ENCODE data around the gene PPP6R3. TPM values are rescaled to one million over a fixed set of nuclear protein-coding genes. Genes with fewer than 3 reads are reported as not detected.
A peak's percentile ranks its signal among the peaks of the same experiment; 100 is the strongest.
"Not testable (repeated sequence)": the region's sequence is repeated elsewhere in the genome, so short reads cannot be mapped to it uniquely, and the experiment has no call there.

Gene PPP6R3
- total and polyA plus RNA-seq, 4 experiments from 2014 or later, result 22.2 to 147 (median 96.9) TPM

- H3K27me3 Mint-ChIP-seq; H3K4me1 Mint-ChIP-seq; H3K4me3 ChIP-seq (ENCODE audit: low read length in 2 of 2); H3K9me3 Mint-ChIP-seq; H3K9me3 ChIP-seq (ENCODE audit: control insufficient read depth in 1 of 2, low read length in 2 of 2); POLR2A ChIA-PET (ENCODE audit: partially characterized antibody); DNase-seq; H3K4me1 ChIP-seq (ENCODE audit: insufficient read depth, low read length); H3K36me3 ChIP-seq (ENCODE audit: insufficient read depth, low read length); H3K27ac ChIP-seq (ENCODE audit: low read depth, low read length); H3K4me3 Mint-ChIP-seq; H3K27ac Mint-ChIP-seq; H3K27me3 ChIP-seq (ENCODE audit: insufficient read depth, low read length); H3K36me3 Mint-ChIP-seq; intact Hi-C loops (cut with micrococcal nuclease); CTCF ChIA-PET (ENCODE audit: partially characterized antibody): not testable (repeated sequence)
Observed at GRCh38 chr11:68628837-68629236, 168.3 kb downstream of the PPP6R3 start.

GRCh38 chr11:68632375-68632774, 171.8 kb downstream of the PPP6R3 start:
- CTCF ChIA-PET (ENCODE audit: partially characterized antibody), result interaction anchor here (0.7 to 1.0 kb wide), 2 partner anchors 211 to 223 kb away, joined by 3 to 4 read pairs; no protein-coding TSS in a partner anchor
- H3K27me3 ChIP-seq (ENCODE audit: insufficient read depth, low read length); H3K36me3 Mint-ChIP-seq; H3K4me3 ChIP-seq (ENCODE audit: low read length in 2 of 2); H3K4me1 Mint-ChIP-seq; H3K27ac Mint-ChIP-seq; H3K4me1 ChIP-seq (ENCODE audit: insufficient read depth, low read length); H3K36me3 ChIP-seq (ENCODE audit: insufficient read depth, low read length); DNase-seq; H3K4me3 Mint-ChIP-seq; H3K9me3 ChIP-seq (ENCODE audit: control insufficient read depth in 1 of 2, low read length in 2 of 2); H3K27ac ChIP-seq (ENCODE audit: low read depth, low read length); H3K9me3 Mint-ChIP-seq: not testable (repeated sequence)
- intact Hi-C loops (cut with micrococcal nuclease), result loop anchor here (5.0 kb wide), 1 partner anchor 165 kb away; no protein-coding TSS in a partner anchor
- H3K27me3 Mint-ChIP-seq, result peaks cover 0 to 17% of the 10 kb centered on the region in 2 donors
- POLR2A ChIA-PET (ENCODE audit: partially characterized antibody), result interaction anchor here (1.0 kb wide), 1 partner anchor 211 kb away, joined by 4 read pairs; no protein-coding TSS in a partner anchor

- Mint-ChIP-seq H3K36me3 (no peaks in the 10 kb centered on the region), H3K27ac (no peak overlapping the region), H3K9me3 (peaks cover 0 to 2% (median 0%) of the 10 kb centered on the region in 8 donors), H3K4me3 (no peak overlapping the region), H3K27me3 (peaks cover 0 to 17% of the 10 kb centered on the region in 2 donors), H3K4me1 (no peaks in the 10 kb centered on the region)
- Histone ChIP-seq H3K27me3 (ENCODE audit: insufficient read depth, low read length) (no peaks in the 10 kb centered on the region), H3K4me1 (ENCODE audit: insufficient read depth, low read length) (no peaks in the 10 kb centered on the region), H3K4me3 (ENCODE audit: low read length in 2 of 2) (no peak overlapping the region), H3K9me3 (ENCODE audit: control insufficient read depth in 1 of 2, low read length in 2 of 2) (no peaks in the 10 kb centered on the region), H3K27ac (ENCODE audit: low read depth, low read length) (no peak overlapping the region), H3K36me3 (ENCODE audit: insufficient read depth, low read length) (no peaks in the 10 kb centered on the region)
- CTCF ChIA-PET (ENCODE audit: partially characterized antibody), result interaction anchor here (0.7 to 1.0 kb wide), 2 partner anchors 210 to 222 kb away, joined by 3 to 4 read pairs; no protein-coding TSS in a partner anchor
- POLR2A ChIA-PET (ENCODE audit: partially characterized antibody), result interaction anchor here (1.0 kb wide), 1 partner anchor 210 kb away, joined by 4 read pairs; no protein-coding TSS in a partner anchor
- peak in 4 of 5 donors; percentile 39 to 45 (median 41) for DNase-seq
- intact Hi-C loops (cut with micrococcal nuclease), result loop anchor here (5.0 kb wide), 1 partner anchor 164 kb away; no protein-coding TSS in a partner anchor
Observed at GRCh38 chr11:68632802-68633201, 172.2 kb downstream of the PPP6R3 start.

- H3K4me1 Mint-ChIP-seq; POLR2A ChIA-PET (ENCODE audit: partially characterized antibody); CTCF ChIA-PET (ENCODE audit: partially characterized antibody); H3K27me3 ChIP-seq (ENCODE audit: insufficient read depth, low read length); H3K9me3 ChIP-seq (ENCODE audit: control insufficient read depth in 1 of 2, low read length in 2 of 2); DNase-seq; H3K4me3 ChIP-seq (ENCODE audit: low read length in 2 of 2); H3K27ac ChIP-seq (ENCODE audit: low read depth, low read length); H3K36me3 ChIP-seq (ENCODE audit: insufficient read depth, low read length); H3K9me3 Mint-ChIP-seq; H3K27ac Mint-ChIP-seq; H3K4me3 Mint-ChIP-seq; H3K4me1 ChIP-seq (ENCODE audit: insufficient read depth, low read length); H3K36me3 Mint-ChIP-seq: not testable (repeated sequence)
- intact Hi-C loops (cut with micrococcal nuclease), result loop anchor here (5.0 kb wide), 1 partner anchor 163 kb away; no protein-coding TSS in a partner anchor
- H3K27me3 Mint-ChIP-seq, result peaks cover 3 to 20% of the 10 kb centered on the region in 2 donors
Observed at GRCh38 chr11:68634606-68635005, 174.1 kb downstream of the PPP6R3 start.

- H3K4me1 Mint-ChIP-seq; H3K4me1 ChIP-seq (ENCODE audit: insufficient read depth, low read length); POLR2A ChIA-PET (ENCODE audit: partially characterized antibody); H3K27me3 ChIP-seq (ENCODE audit: insufficient read depth, low read length); H3K27ac Mint-ChIP-seq; H3K9me3 ChIP-seq (ENCODE audit: control insufficient read depth in 1 of 2, low read length in 2 of 2); H3K9me3 Mint-ChIP-seq; intact Hi-C loops (cut with micrococcal nuclease); H3K4me3 ChIP-seq (ENCODE audit: low read length in 2 of 2); DNase-seq; H3K4me3 Mint-ChIP-seq; H3K36me3 ChIP-seq (ENCODE audit: insufficient read depth, low read length); H3K36me3 Mint-ChIP-seq; CTCF ChIA-PET (ENCODE audit: partially characterized antibody); H3K27ac ChIP-seq (ENCODE audit: low read depth, low read length): not testable (repeated sequence)
- H3K27me3 Mint-ChIP-seq, result peaks cover 3 to 20% of the 10 kb centered on the region in 2 donors
Observed at GRCh38 chr11:68635172-68635571, 174.6 kb downstream of the PPP6R3 start.

- DNase-seq; H3K36me3 ChIP-seq (ENCODE audit: insufficient read depth, low read length); H3K4me3 Mint-ChIP-seq; POLR2A ChIA-PET (ENCODE audit: partially characterized antibody); H3K4me1 Mint-ChIP-seq; H3K4me3 ChIP-seq (ENCODE audit: low read length in 2 of 2); intact Hi-C loops (cut with micrococcal nuclease); H3K27ac Mint-ChIP-seq; H3K9me3 Mint-ChIP-seq; H3K27me3 ChIP-seq (ENCODE audit: insufficient read depth, low read length); H3K4me1 ChIP-seq (ENCODE audit: insufficient read depth, low read length); H3K9me3 ChIP-seq (ENCODE audit: control insufficient read depth in 1 of 2, low read length in 2 of 2); H3K36me3 Mint-ChIP-seq; CTCF ChIA-PET (ENCODE audit: partially characterized antibody); H3K27ac ChIP-seq (ENCODE audit: low read depth, low read length): not testable (repeated sequence)
- peaks cover 3 to 20% of the 10 kb centered on the region in 2 donors for H3K27me3 Mint-ChIP-seq
Observed at GRCh38 chr11:68635883-68636282, 175.3 kb downstream of the PPP6R3 start.

GRCh38 chr11:68639322-68639721, 178.8 kb downstream of the PPP6R3 start:
- H3K36me3 ChIP-seq (ENCODE audit: insufficient read depth, low read length); POLR2A ChIA-PET (ENCODE audit: partially characterized antibody); H3K4me3 Mint-ChIP-seq; CTCF ChIA-PET (ENCODE audit: partially characterized antibody); H3K36me3 Mint-ChIP-seq; DNase-seq; H3K4me3 ChIP-seq (ENCODE audit: low read length in 2 of 2); intact Hi-C loops (cut with micrococcal nuclease); H3K9me3 Mint-ChIP-seq; H3K4me1 Mint-ChIP-seq; H3K27me3 ChIP-seq (ENCODE audit: insufficient read depth, low read length); H3K4me1 ChIP-seq (ENCODE audit: insufficient read depth, low read length); H3K9me3 ChIP-seq (ENCODE audit: control insufficient read depth in 1 of 2, low read length in 2 of 2); H3K27ac Mint-ChIP-seq; H3K27ac ChIP-seq (ENCODE audit: low read depth, low read length): not testable (repeated sequence)
- peaks cover 4 to 20% of the 10 kb centered on the region in 2 donors for H3K27me3 Mint-ChIP-seq

- intact Hi-C loops (cut with micrococcal nuclease), result no loop called here
- DNase-seq, result no peak
- CTCF ChIA-PET (ENCODE audit: partially characterized antibody), result no interaction called here
- Mint-ChIP-seq H3K27ac (no peak overlapping the region), H3K27me3 (peaks cover 4 to 5% of the 10 kb centered on the region in 2 donors), H3K4me1 (no peaks in the 10 kb centered on the region), H3K9me3 (peaks cover 0 to 16% (median 8%) of the 10 kb centered on the region in 8 donors), H3K4me3 (no peak overlapping the region), H3K36me3 (no peaks in the 10 kb centered on the region)
- Histone ChIP-seq H3K9me3 (ENCODE audit: control insufficient read depth in 1 of 2, low read length in 2 of 2) (no peaks in the 10 kb centered on the region), H3K36me3 (ENCODE audit: insufficient read depth, low read length) (no peaks in the 10 kb centered on the region), H3K27me3 (ENCODE audit: insufficient read depth, low read length) (no peaks in the 10 kb centered on the region), H3K4me3 (ENCODE audit: low read length in 2 of 2) (no peak overlapping the region), H3K4me1 (ENCODE audit: insufficient read depth, low read length) (no peaks in the 10 kb centered on the region), H3K27ac (ENCODE audit: low read depth, low read length) (no peak overlapping the region)
- POLR2A ChIA-PET (ENCODE audit: partially characterized antibody), result no interaction called here
Observed at GRCh38 chr11:68641880-68642279, 181.3 kb downstream of the PPP6R3 start.

Measured in CD4-positive, alpha-beta memory T cell (primary cell).